Upper lobe of left lung (tissue), 4 donors: ENCODE results near the gene MYCT1.

Source experiments
- POLR2AphosphoS5 ChIP-seq, 2 donors: sonication (generic); formaldehyde crosslinking; IDR thresholded peaks; one replicate each; pipeline ENCODE4 v1.5.1; 2017; ENCODE audit warnings: antibody characterized with exemption in 2 of 2
- TF ChIP-seq, protein P1 (sequence below), 6 experiments: fragments of 450-650 bp in 4 of 6; fragments of 200-600 bp in 2 of 6; sonication (generic) in 2 of 6; IDR thresholded peaks; one replicate each; pipeline ENCODE4 v1.5.1; 2016 to 2019; ENCODE audit warnings: antibody characterized with exemption in 6 of 6

DNA sequence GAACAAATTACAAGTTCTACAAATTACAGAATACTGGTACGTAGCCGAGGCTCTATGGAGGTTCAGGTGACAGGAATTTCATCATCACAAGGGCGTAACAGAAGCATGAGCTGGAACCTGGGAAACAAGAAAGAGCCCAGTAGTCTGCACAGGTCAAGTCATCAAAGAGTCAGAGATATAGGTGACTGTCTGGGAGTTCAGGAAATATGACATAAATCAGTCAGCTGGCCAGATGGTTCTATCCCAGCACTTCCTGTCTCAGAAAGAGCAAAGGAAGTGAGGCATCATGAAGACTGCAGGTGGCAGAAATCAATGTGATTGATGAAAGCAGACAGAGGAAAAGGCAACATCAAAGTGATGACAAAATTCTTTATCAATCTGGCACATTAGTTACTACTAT lies 23.3 kb downstream of the MYCT1 start:
- TF ChIP-seq, protein P1, sequence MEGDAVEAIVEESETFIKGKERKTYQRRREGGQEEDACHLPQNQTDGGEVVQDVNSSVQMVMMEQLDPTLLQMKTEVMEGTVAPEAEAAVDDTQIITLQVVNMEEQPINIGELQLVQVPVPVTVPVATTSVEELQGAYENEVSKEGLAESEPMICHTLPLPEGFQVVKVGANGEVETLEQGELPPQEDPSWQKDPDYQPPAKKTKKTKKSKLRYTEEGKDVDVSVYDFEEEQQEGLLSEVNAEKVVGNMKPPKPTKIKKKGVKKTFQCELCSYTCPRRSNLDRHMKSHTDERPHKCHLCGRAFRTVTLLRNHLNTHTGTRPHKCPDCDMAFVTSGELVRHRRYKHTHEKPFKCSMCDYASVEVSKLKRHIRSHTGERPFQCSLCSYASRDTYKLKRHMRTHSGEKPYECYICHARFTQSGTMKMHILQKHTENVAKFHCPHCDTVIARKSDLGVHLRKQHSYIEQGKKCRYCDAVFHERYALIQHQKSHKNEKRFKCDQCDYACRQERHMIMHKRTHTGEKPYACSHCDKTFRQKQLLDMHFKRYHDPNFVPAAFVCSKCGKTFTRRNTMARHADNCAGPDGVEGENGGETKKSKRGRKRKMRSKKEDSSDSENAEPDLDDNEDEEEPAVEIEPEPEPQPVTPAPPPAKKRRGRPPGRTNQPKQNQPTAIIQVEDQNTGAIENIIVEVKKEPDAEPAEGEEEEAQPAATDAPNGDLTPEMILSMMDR (IDR thresholded peaks at IDR 0.05), result no peak
- no peak for TF ChIP-seq POLR2AphosphoS5 (IDR thresholded peaks at IDR 0.05)
